ENCODE data around the gene ZNF239.
A peak's percentile ranks its signal among the peaks of the same experiment; 100 is the strongest.
"Not testable (repeated sequence)": the region's sequence is repeated elsewhere in the genome, so short reads cannot be mapped to it uniquely, and the experiment has no call there.

Gene ZNF239

DNA sequence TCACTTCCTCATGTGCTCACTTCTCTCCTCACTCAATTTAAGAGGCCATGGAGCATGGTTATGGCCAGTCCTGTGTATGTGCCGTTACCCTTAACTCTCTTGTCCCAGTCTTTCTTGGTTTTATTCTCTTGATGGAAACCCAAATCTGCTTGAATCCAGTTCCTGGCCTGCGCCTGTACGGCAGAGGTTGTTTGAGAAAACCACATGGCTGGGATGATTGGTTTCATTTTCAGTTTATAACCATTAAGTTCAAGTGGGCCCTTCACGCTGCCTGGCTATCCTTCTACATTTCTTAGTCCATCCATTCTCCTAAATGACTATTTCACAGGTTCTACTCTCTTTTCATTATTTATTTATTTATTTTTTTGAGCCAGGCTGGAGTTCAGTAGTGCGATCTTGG is 1.6 kb upstream of the ZNF239 start:
- no peak for TF ChIP-seq CTCF (IDR thresholded peaks at IDR 0.05; ENCODE audit: low read depth, low read length)
- H3K4me3 ChIP-seq (ENCODE audit: low read depth, low read length), result no peak overlapping the region

GRCh38 chr10:43574906-43575305 is 490 bp upstream of the ZNF239 start:
- no peak for TF ChIP-seq CTCF (IDR thresholded peaks at IDR 0.05; ENCODE audit: low read depth, low read length)
- peak overlapping the region; percentile 68 for H3K4me3 ChIP-seq (ENCODE audit: low read depth, low read length)

- peak overlapping the region; percentile 68 for H3K4me3 ChIP-seq (ENCODE audit: low read depth, low read length)
- TF ChIP-seq CTCF (IDR thresholded peaks at IDR 0.05; ENCODE audit: low read depth, low read length), result no peak
Measured at GRCh38 chr10:43573250-43574000, 991 bp downstream of the ZNF239 start.

DNA sequence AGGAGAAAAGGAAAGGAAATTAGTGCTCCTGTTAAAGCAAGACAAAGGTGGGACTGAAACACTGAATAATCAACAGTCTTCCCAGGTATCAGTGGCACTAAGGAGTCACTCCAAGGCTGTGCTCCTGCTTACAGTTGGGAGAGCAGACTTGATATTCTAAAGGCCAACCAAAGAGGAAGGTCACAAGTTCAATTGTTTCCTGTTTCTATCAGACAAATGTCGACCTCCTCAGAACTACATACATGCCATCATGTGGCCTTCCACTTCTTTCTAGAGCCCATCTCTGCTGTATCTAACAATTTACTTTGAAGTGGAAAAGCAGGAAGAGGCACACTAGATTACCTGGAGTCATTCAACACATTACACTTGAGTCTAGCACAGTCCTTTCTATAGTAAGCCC is 3.4 kb downstream of the ZNF239 start:
- H3K4me3 ChIP-seq (ENCODE audit: low read depth, low read length), result no peak overlapping the region
- no peak for TF ChIP-seq CTCF (IDR thresholded peaks at IDR 0.05; ENCODE audit: low read depth, low read length)

DNA sequence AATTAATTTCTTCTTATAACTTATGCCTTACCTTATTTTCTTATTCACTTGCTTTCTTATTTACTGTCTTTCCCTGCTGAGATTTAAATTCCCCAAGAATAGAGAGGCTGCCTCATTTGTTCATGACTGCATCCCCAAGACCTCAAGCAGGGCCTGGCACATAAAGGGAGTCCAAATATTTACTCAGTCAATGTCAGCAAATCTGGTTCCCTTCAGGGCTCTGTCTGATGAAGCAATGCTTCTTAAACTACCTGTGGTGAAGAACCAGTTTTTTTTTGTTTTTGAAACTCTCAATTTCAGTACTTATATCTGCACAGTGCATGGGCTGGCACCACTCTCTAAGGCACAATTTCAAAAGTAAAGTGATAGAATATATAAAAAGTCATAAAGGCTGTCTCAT is 4.7 kb downstream of the ZNF239 start:
- no peak for TF ChIP-seq CTCF (IDR thresholded peaks at IDR 0.05; ENCODE audit: low read depth, low read length)

GRCh38 chr10:43557214-43557613 is 17.2 kb downstream of the ZNF239 start:
- H3K4me3 ChIP-seq (ENCODE audit: low read depth, low read length), result no peak overlapping the region
- no peak for TF ChIP-seq CTCF (IDR thresholded peaks at IDR 0.05; ENCODE audit: low read depth, low read length)

More for the DNA sequence above, 4.7 kb downstream of the ZNF239 start:
- H3K4me3 ChIP-seq (ENCODE audit: low read depth, low read length), result no peak overlapping the region

DNA sequence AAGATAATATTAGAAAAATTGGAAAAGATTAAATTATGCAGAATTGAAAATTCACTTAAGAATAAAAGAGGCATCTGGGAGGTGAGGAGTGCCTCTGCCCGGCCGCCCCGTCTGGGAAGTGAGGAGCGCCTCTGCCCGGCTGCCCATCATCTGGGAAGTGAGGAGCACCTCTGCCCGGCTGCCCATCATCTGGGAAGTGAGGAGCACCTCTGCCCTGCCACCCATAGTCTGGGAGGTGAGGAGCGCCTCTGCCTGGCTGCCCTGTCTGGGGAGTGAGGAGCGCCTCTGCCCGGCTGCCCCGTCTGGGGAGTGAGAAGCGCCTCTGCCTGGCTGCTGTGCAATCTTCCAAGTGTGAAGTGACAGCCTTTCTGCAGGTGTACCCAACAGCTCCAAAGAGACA is 30.7 kb downstream of the ZNF239 start:
- H3K4me3 ChIP-seq (ENCODE audit: low read depth, low read length), result not testable (repeated sequence)
